H9 (cell line): ENCODE measurements around the gene MCAM. TPM values are rescaled to one million over a fixed set of nuclear protein-coding genes. Genes with fewer than 3 reads are reported as not detected.

Experiments
- DNase-seq: peaks from one replicate; pipeline ENCODE4 v3.0.0-alpha.2; 2017
- H2AFZ ChIP-seq: one replicate; pipeline ENCODE4 v1.6.1; 2013; ENCODE audit warnings: mild to moderate bottlenecking, low read length, control low read depth, moderate library complexity
- H2AK5ac ChIP-seq: 2 replicates; pipeline ENCODE4 v1.6.1; 2013; ENCODE audit warnings: low read length, control low read depth, mixed read lengths; ENCODE audit not compliant: insufficient read length
- H2BK120ac ChIP-seq: one replicate; pipeline ENCODE4 v1.6.1; 2013; ENCODE audit warnings: low read depth, mild to moderate bottlenecking, low read length, control low read depth, inconsistent platforms; ENCODE audit not compliant: poor library complexity, severe bottlenecking
- H2BK12ac ChIP-seq: 2 replicates; pipeline ENCODE4 v1.6.1; 2013; ENCODE audit warnings: low read length, control low read depth, mixed read lengths, low read depth; ENCODE audit not compliant: insufficient read length
- H2BK15ac ChIP-seq: 2 replicates; pipeline ENCODE4 v1.6.1; 2013; ENCODE audit warnings: low read depth, low read length, control low read depth
- H2BK20ac ChIP-seq: one replicate; pipeline ENCODE4 v1.6.1; 2013; ENCODE audit warnings: low read depth, mild to moderate bottlenecking, low read length, control low read depth, inconsistent platforms; ENCODE audit not compliant: poor library complexity, severe bottlenecking
- H2BK5ac ChIP-seq: 2 replicates; pipeline ENCODE4 v1.6.1; 2013; ENCODE audit warnings: low read length, control low read depth, mixed read lengths; ENCODE audit not compliant: insufficient read length
- H3K14ac ChIP-seq: 2 replicates; pipeline ENCODE4 v1.6.1; 2013; ENCODE audit warnings: low read length, control low read depth; ENCODE audit not compliant: insufficient read depth
- H3K18ac ChIP-seq: 2 replicates; pipeline ENCODE4 v1.6.1; 2013; ENCODE audit warnings: low read depth, mild to moderate bottlenecking, mixed read lengths, low read length, control low read depth; ENCODE audit not compliant: insufficient read length
- H3K23ac ChIP-seq: 2 replicates; pipeline ENCODE4 v1.6.1; 2013; ENCODE audit warnings: low read length, control low read depth, mixed read lengths, low read depth; ENCODE audit not compliant: insufficient read length
- H3K23me2 ChIP-seq: 2 replicates; pipeline ENCODE4 v1.6.1; 2013; ENCODE audit warnings: low read depth, mild to moderate bottlenecking, mixed read lengths, low read length, control low read depth; ENCODE audit not compliant: insufficient read length, poor library complexity, severe bottlenecking
- H3K27ac ChIP-seq: 2 replicates; pipeline ENCODE4 v1.5.1; 2013; ENCODE audit warnings: low read length, control low read depth, mixed read lengths, low read depth; ENCODE audit not compliant: insufficient read length
- H3K27me3 ChIP-seq: 2 replicates; pipeline ENCODE4 v1.6.1; 2013; ENCODE audit warnings: low read length, control low read depth, inconsistent platforms; ENCODE audit not compliant: insufficient read depth
- H3K4ac ChIP-seq: 2 replicates; pipeline ENCODE4 v1.6.1; 2013; ENCODE audit warnings: low read depth, mild to moderate bottlenecking, control low read depth, inconsistent platforms, low read length, moderate library complexity
- H3K4me1 ChIP-seq: 2 replicates; pipeline ENCODE4 v1.6.1; 2013; ENCODE audit warnings: low read length, control low read depth, inconsistent platforms; ENCODE audit not compliant: insufficient read depth
- H3K4me2 ChIP-seq: 2 replicates; pipeline ENCODE4 v1.6.1; 2013; ENCODE audit warnings: low read length, control low read depth, mixed read lengths; ENCODE audit not compliant: insufficient read length, insufficient read depth
- H3K56ac ChIP-seq: 2 replicates; pipeline ENCODE4 v1.6.1; 2013; ENCODE audit warnings: low read depth, mild to moderate bottlenecking, mixed read lengths, low read length, control low read depth; ENCODE audit not compliant: insufficient read length
- H3K79me1 ChIP-seq: 2 replicates; pipeline ENCODE4 v1.6.1; 2013; ENCODE audit warnings: low read depth, mild to moderate bottlenecking, moderate library complexity, low read length, control low read depth, inconsistent platforms; ENCODE audit not compliant: insufficient read depth, poor library complexity, severe bottlenecking
- H3K79me2 ChIP-seq: 2 replicates; pipeline ENCODE4 v1.6.1; 2013; ENCODE audit warnings: low read length, control low read depth, inconsistent platforms; ENCODE audit not compliant: insufficient read depth
- H3K9ac ChIP-seq: 2 replicates; pipeline ENCODE4 v1.6.1; 2013; ENCODE audit warnings: low read length, control low read depth, mixed read lengths; ENCODE audit not compliant: insufficient read length; ENCODE audit errors: extremely low read depth
- H3K9me3 ChIP-seq: one replicate; pipeline ENCODE4 v1.6.1; 2013; ENCODE audit warnings: low read depth, low read length, inconsistent platforms; ENCODE audit not compliant: control insufficient read depth
- H3T11ph ChIP-seq: one replicate; pipeline ENCODE4 v1.6.1; 2013; ENCODE audit warnings: mild to moderate bottlenecking, low read length, control low read depth, inconsistent platforms
- H4K20me1 ChIP-seq: one replicate; pipeline ENCODE4 v1.6.1; 2013; ENCODE audit not compliant: control insufficient read depth, insufficient read length, insufficient read depth
- H4K5ac ChIP-seq: 2 replicates; pipeline ENCODE4 v1.6.1; 2013; ENCODE audit warnings: low read depth, mild to moderate bottlenecking, mixed read lengths, low read length, control low read depth; ENCODE audit not compliant: insufficient read length
- H4K8ac ChIP-seq: replicated peaks from 2 replicates; pipeline ENCODE4 v1.6.1; 2013; ENCODE audit warnings: low read length, control low read depth, mixed read lengths, low read depth; ENCODE audit not compliant: insufficient read length
- H4K91ac ChIP-seq: 2 replicates; pipeline ENCODE4 v1.6.1; 2013; ENCODE audit warnings: low read depth, mild to moderate bottlenecking, moderate library complexity, mixed read lengths, low read length, control low read depth; ENCODE audit not compliant: insufficient read length
- H3K27ac Mint-ChIP-seq, 3 experiments: 2 replicates in 2 of 3; 3 replicates in 1 of 3; pipeline ENCODE4 v1.8.0; 2020 to 2021; ENCODE audit warnings: mixed read lengths in 3 of 3, mild to moderate bottlenecking in 1 of 3, moderate library complexity in 1 of 3
- H3K27me3 Mint-ChIP-seq: 2 replicates; pipeline ENCODE4 v1.8.0; 2021; ENCODE audit warnings: low read depth, mild to moderate bottlenecking, moderate library complexity, mixed read lengths
- H3K36me3 Mint-ChIP-seq, 3 experiments: 2 replicates in 2 of 3; 3 replicates in 1 of 3; pipeline ENCODE4 v1.8.0; 2020 to 2021; ENCODE audit warnings: low read depth in 3 of 3, mixed read lengths in 3 of 3; ENCODE audit not compliant: insufficient read depth in 1 of 3
- H3K4me1 Mint-ChIP-seq, 2 experiments: 2 replicates each; pipeline ENCODE4 v1.8.0; 2020; ENCODE audit warnings: mixed read lengths in 2 of 2
- H3K4me3 Mint-ChIP-seq, 2 experiments: 2 replicates in 1 of 2; 3 replicates in 1 of 2; pipeline ENCODE4 v1.8.0; 2020 to 2021; ENCODE audit warnings: mild to moderate bottlenecking in 2 of 2, mixed read lengths in 2 of 2, moderate library complexity in 1 of 2
- H3K9me3 Mint-ChIP-seq, 2 experiments: 2 replicates in 1 of 2; 3 replicates in 1 of 2; pipeline ENCODE4 v1.8.0; 2020; ENCODE audit warnings: mild to moderate bottlenecking in 2 of 2, mixed read lengths in 2 of 2, moderate library complexity in 1 of 2
- WGBS: extraction: QIAGEN DNeasy Blood & Tissue Kit; methylation state at CpG from one replicate; pipeline ENCODE4 v1.1.7; 2013; ENCODE audit warnings: missing lambda C conversion rate, low lambda C conversion rate, mixed read lengths; ENCODE audit not compliant: insufficient read length; ENCODE audit errors: extremely low coverage; 5-methylcytosine and 5-hydroxymethylcytosine counted together
- total RNA-seq: library from RNA; stranded (reverse); gene quantifications from 2 replicates; pipeline ENCODE4 v1.2.1, GENCODE V29; 2021
- TF ChIP-seq, protein P1 (sequence below): fragments of 200-600 bp; sonication (generic); conservative IDR thresholded peaks from 3 replicates; pipeline ENCODE4 v1.8.0; 2021; ENCODE audit warnings: antibody characterized with exemption, mild to moderate bottlenecking

Gene MCAM
- total RNA-seq, 1 experiment from 2014 or later: 21.5 TPM

DNA sequence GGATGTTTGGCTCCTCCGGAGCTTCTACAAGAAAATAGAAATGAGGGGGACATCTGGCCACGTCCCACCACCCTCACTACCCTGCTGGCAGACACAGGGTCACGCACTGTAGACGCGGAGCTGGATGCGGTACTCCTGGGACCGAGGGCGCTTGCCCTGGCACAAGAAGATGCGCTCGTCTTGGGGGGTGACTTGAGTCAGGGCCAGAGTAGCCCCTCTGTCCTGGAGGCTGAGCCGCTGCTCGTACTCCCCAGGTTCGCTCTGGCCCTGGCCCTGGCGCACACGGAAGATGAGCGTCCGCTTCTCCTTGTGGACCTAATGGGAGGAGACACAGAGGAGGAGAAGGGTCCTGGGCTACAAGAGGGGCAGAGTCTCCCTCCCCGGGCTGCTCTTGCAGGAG is 2.2 kb downstream of the MCAM start:
- H3K14ac ChIP-seq: no peak overlapping the region
- peaks cover 38% of the 10 kb centered on the region for H3K27me3 Mint-ChIP-seq
- no peaks in the 10 kb centered on the region for H3K79me2 ChIP-seq
- no peaks in the 10 kb centered on the region for H4K20me1 ChIP-seq
- DNase-seq: no peak
- H3K79me1 ChIP-seq: no peaks in the 10 kb centered on the region
- H3K27ac Mint-ChIP-seq: no peak overlapping the region
- H2BK15ac ChIP-seq: no peak overlapping the region
- H3K9me3 Mint-ChIP-seq: no peaks in the 10 kb centered on the region
- H3K4me1 Mint-ChIP-seq: peaks cover 34 to 37% of the 10 kb centered on the region in 2 experiments
- no peak overlapping the region for H3K23ac ChIP-seq
- peak overlapping the region; percentile 77 for H3K4me2 ChIP-seq
- H4K5ac ChIP-seq: no peak overlapping the region
- TF ChIP-seq, protein P1, sequence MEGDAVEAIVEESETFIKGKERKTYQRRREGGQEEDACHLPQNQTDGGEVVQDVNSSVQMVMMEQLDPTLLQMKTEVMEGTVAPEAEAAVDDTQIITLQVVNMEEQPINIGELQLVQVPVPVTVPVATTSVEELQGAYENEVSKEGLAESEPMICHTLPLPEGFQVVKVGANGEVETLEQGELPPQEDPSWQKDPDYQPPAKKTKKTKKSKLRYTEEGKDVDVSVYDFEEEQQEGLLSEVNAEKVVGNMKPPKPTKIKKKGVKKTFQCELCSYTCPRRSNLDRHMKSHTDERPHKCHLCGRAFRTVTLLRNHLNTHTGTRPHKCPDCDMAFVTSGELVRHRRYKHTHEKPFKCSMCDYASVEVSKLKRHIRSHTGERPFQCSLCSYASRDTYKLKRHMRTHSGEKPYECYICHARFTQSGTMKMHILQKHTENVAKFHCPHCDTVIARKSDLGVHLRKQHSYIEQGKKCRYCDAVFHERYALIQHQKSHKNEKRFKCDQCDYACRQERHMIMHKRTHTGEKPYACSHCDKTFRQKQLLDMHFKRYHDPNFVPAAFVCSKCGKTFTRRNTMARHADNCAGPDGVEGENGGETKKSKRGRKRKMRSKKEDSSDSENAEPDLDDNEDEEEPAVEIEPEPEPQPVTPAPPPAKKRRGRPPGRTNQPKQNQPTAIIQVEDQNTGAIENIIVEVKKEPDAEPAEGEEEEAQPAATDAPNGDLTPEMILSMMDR: no peak
- H3K27ac ChIP-seq: no peak overlapping the region
- no peak overlapping the region for H3K18ac ChIP-seq
- H2AFZ ChIP-seq: no peak overlapping the region
- H3K4me3 Mint-ChIP-seq: peak overlapping the region; percentile 66 to 77; a peak in 2 of 5 replicates
- no peak overlapping the region for H3K56ac ChIP-seq
- H4K91ac ChIP-seq: no peak overlapping the region
- no peak overlapping the region for H2BK12ac ChIP-seq
- no CpG with 5 or more reads among the region's 18 CpGs for WGBS
- peaks cover 22% of the 10 kb centered on the region for H3K23me2 ChIP-seq
- H2AK5ac ChIP-seq: no peak overlapping the region
- H4K8ac ChIP-seq: no peak overlapping the region
- H3K27me3 ChIP-seq: peaks cover 9% of the 10 kb centered on the region; the same call in 1 of the 2 replicates
- H2BK5ac ChIP-seq: no peak overlapping the region
- H3K9ac ChIP-seq: no peak overlapping the region
- no peak overlapping the region for H2BK120ac ChIP-seq
- H3K36me3 Mint-ChIP-seq: peaks cover 0 to 31% (median 12%) of the 10 kb centered on the region in 3 experiments; a peak in 5 of 7 replicates
- H2BK20ac ChIP-seq: no peak overlapping the region
- no peak overlapping the region for H3K4ac ChIP-seq
- no peak overlapping the region for H3T11ph ChIP-seq
- no peaks in the 10 kb centered on the region for H3K9me3 ChIP-seq
- peaks cover 15% of the 10 kb centered on the region; the same call in 1 of the 2 replicates for H3K4me1 ChIP-seq
